CD14-positive monocyte (primary cell): ENCODE data around the gene MOV10. TPM values are rescaled to one million over a fixed set of nuclear protein-coding genes. Genes with fewer than 3 reads are reported as not detected.

Experiments used
- DNase-seq, 3 donors: peaks; one replicate each; pipeline ENCODE4 v3.0.0-alpha.2; 2011 to 2022
- H2AFZ ChIP-seq: 2 replicates; pipeline ENCODE4 v1.6.0; 2012; ENCODE audit warnings: mild to moderate bottlenecking, low read depth, low read length, inconsistent platforms; ENCODE audit not compliant: insufficient read depth, poor library complexity, severe bottlenecking
- H3K27ac ChIP-seq, 2 donors: 1 replicate in 1 of 2; 2 replicates in 1 of 2; pipeline ENCODE4 v1.5.1; 2012 to 2013; ENCODE audit warnings: low read length in 2 of 2, control low read depth in 1 of 2, inconsistent platforms in 1 of 2, low read depth in 1 of 2, mild to moderate bottlenecking in 1 of 2
- H3K27me3 ChIP-seq, 2 donors: one replicate each; pipeline versions ENCODE4 v1.6.0 to v1.6.1; 2011 to 2013; ENCODE audit warnings: low read length in 2 of 2; ENCODE audit not compliant: control insufficient read depth in 2 of 2, insufficient read depth in 2 of 2
- H3K36me3 ChIP-seq, 2 donors: replicated peaks in 1 of 2; 1 replicate in 1 of 2; 2 replicates in 1 of 2; pipeline versions ENCODE4 v1.5.1 to v1.6.1; 2012 to 2013; ENCODE audit warnings: low read length in 2 of 2, control low read depth in 1 of 2, inconsistent platforms in 1 of 2, mild to moderate bottlenecking in 1 of 2; ENCODE audit not compliant: insufficient read depth in 2 of 2, control insufficient read depth in 1 of 2
- H3K4me1 ChIP-seq, 2 donors: 1 replicate in 1 of 2; 2 replicates in 1 of 2; pipeline versions ENCODE4 v1.5.1 to v1.6.1; 2012 to 2013; ENCODE audit warnings: low read length in 2 of 2, control low read depth in 1 of 2, inconsistent platforms in 1 of 2, mild to moderate bottlenecking in 1 of 2, moderate library complexity in 1 of 2; ENCODE audit not compliant: insufficient read depth in 2 of 2, control insufficient read depth in 1 of 2
- H3K4me2 ChIP-seq: replicated peaks from 2 replicates; pipeline ENCODE3; 2012; ENCODE audit warnings: low read length, moderate library complexity, mild to moderate bottlenecking; ENCODE audit not compliant: poor library complexity, severe bottlenecking; ENCODE audit errors: extremely low read depth
- H3K4me3 ChIP-seq, 3 experiments: fragments of 200-600 bp in 1 of 3; sonication (generic) in 1 of 3; replicated peaks in 1 of 3; 1 replicate in 2 of 3; 2 replicates in 1 of 3; pipeline ENCODE4 v1.5.1; 2011 to 2013; ENCODE audit warnings: low read length in 3 of 3, mild to moderate bottlenecking in 3 of 3, control low read depth in 2 of 3, low read depth in 2 of 3, inconsistent platforms in 1 of 3, moderate library complexity in 1 of 3
- H3K79me2 ChIP-seq: 2 replicates; pipeline ENCODE4 v1.6.0; 2012; ENCODE audit warnings: mild to moderate bottlenecking, control low read depth, inconsistent platforms, low read length, moderate library complexity; ENCODE audit not compliant: insufficient read depth
- H3K9ac ChIP-seq: 2 replicates; pipeline ENCODE4 v1.6.0; 2017; ENCODE audit warnings: low read length, mild to moderate bottlenecking; ENCODE audit not compliant: insufficient read depth, poor library complexity, severe bottlenecking
- H3K9me3 ChIP-seq, 2 donors: replicated peaks in 1 of 2; 1 replicate in 1 of 2; 2 replicates in 1 of 2; pipeline versions ENCODE4 v1.5.1 to v1.6.1; 2012 to 2013; ENCODE audit warnings: low read length in 2 of 2, control low read depth in 1 of 2; ENCODE audit not compliant: control insufficient read depth in 1 of 2, insufficient read depth in 1 of 2
- H4K20me1 ChIP-seq: 2 replicates; pipeline ENCODE4 v1.6.0; 2012; ENCODE audit warnings: mild to moderate bottlenecking, low read length, control low read depth, moderate library complexity; ENCODE audit not compliant: insufficient read depth
- H3K27ac Mint-ChIP-seq, 7 donors: one replicate each; pipeline ENCODE4 v1.8.0; 2020; ENCODE audit warnings: mild to moderate bottlenecking in 7 of 7, mixed read lengths in 7 of 7, moderate library complexity in 6 of 7, inconsistent platforms in 2 of 7
- H3K27me3 Mint-ChIP-seq, 3 donors: one replicate each; pipeline ENCODE4 v1.8.0; 2021 to 2022; ENCODE audit warnings: low read depth in 3 of 3, mild to moderate bottlenecking in 3 of 3, mixed read lengths in 3 of 3, moderate library complexity in 3 of 3, inconsistent platforms in 1 of 3
- H3K36me3 Mint-ChIP-seq, 2 donors: one replicate each; pipeline ENCODE4 v1.8.0; 2020; ENCODE audit warnings: mixed read lengths in 2 of 2, inconsistent platforms in 1 of 2, mild to moderate bottlenecking in 1 of 2
- H3K4me1 Mint-ChIP-seq: one replicate; pipeline ENCODE4 v1.8.0; 2020; ENCODE audit warnings: mild to moderate bottlenecking, mixed read lengths
- H3K4me3 Mint-ChIP-seq, 2 donors: one replicate each; pipeline ENCODE4 v1.8.0; 2020; ENCODE audit warnings: mild to moderate bottlenecking in 2 of 2, mixed read lengths in 2 of 2, moderate library complexity in 1 of 2
- H3K9me3 Mint-ChIP-seq, 7 donors: one replicate each; pipeline ENCODE4 v1.8.0; 2020 to 2022; ENCODE audit warnings: mixed read lengths in 7 of 7, mild to moderate bottlenecking in 6 of 7, moderate library complexity in 6 of 7, inconsistent platforms in 2 of 7
- CTCF ChIP-seq: fragments of 200-600 bp; IDR thresholded peaks from one replicate; pipeline ENCODE4 v1.8.0; 2022; ENCODE audit warnings: antibody characterized with exemption, mild to moderate bottlenecking
- WGBS: methylation state at CpG from one replicate; pipeline ENCODE4 v1.1.5; 2013; ENCODE audit warnings: missing lambda C conversion rate; ENCODE audit not compliant: insufficient coverage; 5-methylcytosine and 5-hydroxymethylcytosine counted together
- intact Hi-C, 2 donors: fragments of 100-400 bp; cut with micrococcal nuclease; formaldehyde crosslinking; loops; one replicate each; pipeline versions ENCODE4 v1.15.0 to v1.15.1; 2023
- polyA plus RNA-seq, 3 donors: library from polyadenylated mRNA; depleted of rRNA in 1 of 3; unstranded in 2 of 3; stranded (reverse) in 1 of 3; fragments of 300-500 nt in 2 of 3; fragments of >200 nt in 1 of 3; fragmentation: Illumina TruSeq in 2 of 3; gene quantifications; 1 replicate in 2 of 3; 2 replicates in 1 of 3; pipeline ENCODE4 v1.2.3, GENCODE V29; 2012 to 2021

The MOV10 gene
- polyA plus RNA-seq, 3 donors: 12.0 to 61.2 (median 13.6) TPM

- Histone ChIP-seq H3K4me2 (no peak overlapping the region), H3K27me3 (no peaks in the 10 kb centered on the region), H3K4me1 (no peaks in the 10 kb centered on the region), H3K9me3 (no peaks in the 10 kb centered on the region), H2AFZ (no peak overlapping the region), H4K20me1 (peaks cover 6% of the 10 kb centered on the region), H3K9ac (no peak overlapping the region), H3K27ac (no peak overlapping the region), H3K4me3 (no peak overlapping the region), H3K79me2 (no peaks in the 10 kb centered on the region), H3K36me3 (peaks cover 0 to 26% of the 10 kb centered on the region in 2 donors)
- Mint-ChIP-seq H3K27ac (peak overlapping the region in 2 of 7 donors; percentile 3 to 53), H3K4me3 (no peak overlapping the region), H3K36me3 (peaks cover 0 to 9% of the 10 kb centered on the region in 2 donors), H3K4me1 (no peaks in the 10 kb centered on the region), H3K27me3 (peaks cover 0 to 2% (median 0%) of the 10 kb centered on the region in 3 donors), H3K9me3 (peaks cover 0 to 1% (median 0%) of the 10 kb centered on the region in 7 donors)
- TF ChIP-seq CTCF: no peak
- no peak for DNase-seq
- intact Hi-C loops: no loop called here
- 100% methylated on average over 4 of the region's 13 CpGs for WGBS
These were observed 14.3 kb downstream of the MOV10 start for GRCh38 chr1:112688781-112689193.

GRCh38 chr1:112689196-112689841 lies 14.9 kb downstream of the MOV10 start:
- Mint-ChIP-seq H3K4me1 (no peaks in the 10 kb centered on the region), H3K9me3 (peaks cover 0 to 1% (median 0%) of the 10 kb centered on the region in 7 donors), H3K27me3 (peaks cover 0 to 2% (median 0%) of the 10 kb centered on the region in 3 donors), H3K4me3 (no peak overlapping the region), H3K36me3 (peaks cover 0 to 9% of the 10 kb centered on the region in 2 donors), H3K27ac (no peak overlapping the region)
- no peak for DNase-seq
- Histone ChIP-seq H3K79me2 (no peaks in the 10 kb centered on the region), H2AFZ (no peak overlapping the region), H3K9me3 (no peaks in the 10 kb centered on the region), H3K4me3 (no peak overlapping the region), H3K4me2 (no peak overlapping the region), H3K9ac (no peak overlapping the region), H3K27me3 (no peaks in the 10 kb centered on the region), H3K4me1 (no peaks in the 10 kb centered on the region), H4K20me1 (peaks cover 6% of the 10 kb centered on the region), H3K27ac (no peak overlapping the region), H3K36me3 (peaks cover under 1 to 32% of the 10 kb centered on the region in 2 donors)
- no peak for TF ChIP-seq CTCF
- WGBS: no CpG with 5 or more reads among the region's 9 CpGs
- intact Hi-C loops: no loop called here
